HepG2 (cell line): Measurements from ENCODE around the gene ROPN1B. TPM values are rescaled to one million over a fixed set of nuclear protein-coding genes. Genes with fewer than 3 reads are reported as not detected.

Experiments used
- ATAC-seq: fragments of 200-7000 bp; cut with Tn5 transposase; 3 replicates; pipeline ENCODE4 v1.9.1; 2020; ENCODE audit warnings: mild to moderate bottlenecking, moderate library complexity
- BruUV-seq: library from RNA; stranded (reverse); fragments of 400-500 nt; replicated peaks from 2 replicates; lab custom pipeline; 2021; lab: Mats Ljungman, UMichigan
- CTCF ChIA-PET: fragments of 300-600 bp; formaldehyde crosslinking; extraction: SDS; loops from one replicate; lab custom pipeline; 2021; ENCODE audit warnings: low total read pairs, inconsistent platforms, low intra/inter-chr PET ratio; lab: Yijun Ruan, JAX
- POLR2A ChIA-PET: fragments of 350-600 bp; sonication (Branson Sonifier 250); formaldehyde crosslinking; loops from one replicate; lab custom pipeline; 2020; ENCODE audit warnings: antibody characterized with exemption, inconsistent platforms; lab: Yijun Ruan, JAX
- DNase-seq: peaks from one replicate; pipeline ENCODE4 v3.0.0-alpha.2; 2015; ENCODE audit warnings: low spot score
- FAIRE-seq: peaks from 3 replicates; lab custom pipeline; 2011; peaks lifted over from hg19 to GRCh38; lab: Jason Lieb, UNC
- H2AFZ ChIP-seq: one replicate; pipeline ENCODE4 v1.6.1; 2011; ENCODE audit warnings: low read length, inconsistent platforms
- H3K27ac ChIP-seq: fragments of 300-600 bp; 3 replicates; pipeline ENCODE4 v1.8.0; 2011; ENCODE audit warnings: mixed run types, mild to moderate bottlenecking, mixed read lengths, low read length, inconsistent platforms; ENCODE audit not compliant: insufficient read depth; ENCODE audit errors: extremely low read length
- H3K27me3 ChIP-seq, 2 experiments: fragments of 200-600 bp in 1 of 2; 2 replicates in 1 of 2; 3 replicates in 1 of 2; pipeline versions ENCODE4 v1.6.0 to v1.8.0; 2011; ENCODE audit warnings: low read length in 2 of 2, mild to moderate bottlenecking in 2 of 2, moderate library complexity in 2 of 2, inconsistent platforms in 1 of 2; ENCODE audit not compliant: insufficient read depth in 2 of 2, control insufficient read depth in 1 of 2
- H3K36me3 ChIP-seq, 2 experiments: fragments of 200-600 bp in 1 of 2; replicated peaks in 1 of 2; 2 replicates in 1 of 2; 3 replicates in 1 of 2; pipeline versions ENCODE4 v1.5.1 to v1.8.0; 2011; ENCODE audit warnings: low read length in 2 of 2, inconsistent platforms in 1 of 2; ENCODE audit not compliant: insufficient read depth in 2 of 2, control insufficient read depth in 1 of 2
- H3K4me1 ChIP-seq: 2 replicates; pipeline ENCODE4 v1.5.1; 2012; ENCODE audit warnings: low read length, inconsistent platforms; ENCODE audit not compliant: insufficient read depth
- H3K4me2 ChIP-seq: 2 replicates; pipeline ENCODE4 v1.6.0; 2011; ENCODE audit warnings: low read depth, low read length, inconsistent platforms
- H3K4me3 ChIP-seq, 3 experiments: fragments of 200-600 bp in 1 of 3; sonication (generic), shearing (Covaris generic) in 1 of 3; replicated peaks in 1 of 3; 2 replicates each; pipeline ENCODE4 v1.5.1; 2011 to 2016; ENCODE audit warnings: low read length in 3 of 3, inconsistent platforms in 2 of 3, low read depth in 2 of 3, mild to moderate bottlenecking in 2 of 3, control low read depth in 1 of 3, mixed read lengths in 1 of 3; ENCODE audit not compliant: insufficient read depth in 1 of 3
- H3K79me2 ChIP-seq: one replicate; pipeline ENCODE4 v1.6.1; 2011; ENCODE audit warnings: low read length, inconsistent platforms; ENCODE audit not compliant: insufficient read depth
- H3K9ac ChIP-seq: 2 replicates; pipeline ENCODE4 v1.6.0; 2011; ENCODE audit warnings: mild to moderate bottlenecking, low read depth, low read length, inconsistent platforms; ENCODE audit not compliant: insufficient read depth
- H3K9me3 ChIP-seq: 2 replicates; pipeline ENCODE4 v1.5.1; 2012; ENCODE audit warnings: mild to moderate bottlenecking, low read length
- H4K20me1 ChIP-seq: 2 replicates; pipeline ENCODE4 v1.6.0; 2011; ENCODE audit warnings: inconsistent platforms, mild to moderate bottlenecking, low read length, moderate library complexity; ENCODE audit not compliant: insufficient read depth
- ARNTL ChIP-seq: sonication (generic); formaldehyde crosslinking; IDR thresholded peaks from 2 replicates; pipeline ENCODE4 v1.4.0; 2020; ENCODE audit warnings: mild to moderate bottlenecking, missing genetic modification reagents
- ATF7-NPFF ChIP-seq: sonication (generic); formaldehyde crosslinking; IDR thresholded peaks from 2 replicates; pipeline ENCODE4 v1.8.1; 2023; ENCODE audit warnings: mild to moderate bottlenecking, low read depth, missing genetic modification reagents, moderate library complexity
- CREM ChIP-seq, 2 experiments: sonication (generic) in 1 of 2; formaldehyde crosslinking in 1 of 2; IDR thresholded peaks; 2 replicates each; pipeline versions ENCODE4 v1.4.0 to v1.6.1; 2016 to 2020; ENCODE audit warnings: antibody characterized with exemption in 1 of 2, mild to moderate bottlenecking in 1 of 2, missing genetic modification reagents in 1 of 2
- ELF1 ChIP-seq: sonication (generic); formaldehyde crosslinking; IDR thresholded peaks from 2 replicates; pipeline ENCODE4 v1.4.0; 2020; ENCODE audit warnings: missing genetic modification reagents
- KDM1A ChIP-seq: IDR thresholded peaks from 2 replicates; pipeline ENCODE4 v1.6.1; 2016; ENCODE audit warnings: missing compliant biosample characterization
- SRY ChIP-seq: sonication (generic); formaldehyde crosslinking; IDR thresholded peaks from 2 replicates; pipeline ENCODE4 v1.8.0; 2022; ENCODE audit warnings: mild to moderate bottlenecking, missing genetic modification reagents
- ZNF143 ChIP-seq: sonication (generic); formaldehyde crosslinking; IDR thresholded peaks from 2 replicates; pipeline ENCODE4 v1.4.0; 2020; ENCODE audit warnings: missing genetic modification reagents
- ZNF569 ChIP-seq: sonication (generic); formaldehyde crosslinking; IDR thresholded peaks from 2 replicates; pipeline ENCODE4 v1.5.0; 2020; ENCODE audit warnings: mild to moderate bottlenecking, missing genetic modification reagents, moderate library complexity, borderline replicate concordance
- ZNF766 ChIP-seq: sonication (generic); formaldehyde crosslinking; IDR thresholded peaks from 2 replicates; pipeline ENCODE4 v1.5.0; 2020; ENCODE audit warnings: missing genetic modification reagents, borderline replicate concordance
- WGBS: methylation state at CpG from one replicate; pipeline ENCODE4 v1.1.6; 2017; ENCODE audit warnings: low lambda C conversion rate; 5-methylcytosine and 5-hydroxymethylcytosine counted together
- in situ Hi-C: cut with HindIII; loops from 2 replicates; pipeline ENCODE4 v1.10.0; 2017; ENCODE audit warnings: low pct_unique_long_range_greater_than_20kb; ENCODE audit not compliant: extremely low pct_ligation_motif_present
- intact Hi-C: fragments of 100-400 bp; cut with micrococcal nuclease; formaldehyde crosslinking; loops from one replicate; pipeline ENCODE4 v1.10.0; 2022; ENCODE audit not compliant: unreplicated experiment
- polyA plus RNA-seq, 8 experiments: library from polyadenylated mRNA; depleted of rRNA in 3 of 8; stranded (reverse) in 7 of 8; unstranded in 1 of 8; fragments of >200 nt; fragmentation: Illumina TruSeq in 4 of 8; extraction: Trizol in 4 of 8; gene quantifications; 2 replicates each; pipeline versions ENCODE4 v1.2.1 to v1.2.3, GENCODE V29; 2011 to 2016; ENCODE audit warnings: low read depth in 4 of 8, missing spikeins in 1 of 8, mixed read lengths in 1 of 8; ENCODE audit not compliant: insufficient read depth in 1 of 8
- total RNA-seq, 5 experiments: library from RNA; depleted of rRNA; stranded (reverse); fragments of >200 nt; fragmentation: Illumina TruSeq; extraction: Trizol; gene quantifications; 2 replicates each; pipeline ENCODE4 v1.2.3, GENCODE V29; 2016; ENCODE audit warnings: low read depth in 1 of 5
- TF ChIP-seq, protein P1 (sequence below): sonication (generic); formaldehyde crosslinking; IDR thresholded peaks from 2 replicates; pipeline ENCODE4 v1.8.0; 2022; ENCODE audit warnings: mild to moderate bottlenecking, missing genetic modification reagents, moderate library complexity
- TF ChIP-seq, protein P2 (sequence below): sonication (generic); formaldehyde crosslinking; IDR thresholded peaks from 2 replicates; pipeline ENCODE4 v1.8.0; 2022; ENCODE audit warnings: low read depth, missing genetic modification reagents
- TF ChIP-seq, protein P3 (sequence below), 2 experiments: fragments of 450-650 bp in 1 of 2; sonication (generic) in 1 of 2; formaldehyde crosslinking; IDR thresholded peaks; 2 replicates each; pipeline versions ENCODE4 v1.5.0 to v1.8.0; 2020 to 2022; ENCODE audit warnings: mild to moderate bottlenecking in 1 of 2, missing genetic modification reagents in 1 of 2

The ROPN1B gene
- total and polyA plus RNA-seq, 2 of the 13 experiments (the other 11 are each of a cell fraction or from before 2014, with no cell fraction given) = not detected

DNA sequence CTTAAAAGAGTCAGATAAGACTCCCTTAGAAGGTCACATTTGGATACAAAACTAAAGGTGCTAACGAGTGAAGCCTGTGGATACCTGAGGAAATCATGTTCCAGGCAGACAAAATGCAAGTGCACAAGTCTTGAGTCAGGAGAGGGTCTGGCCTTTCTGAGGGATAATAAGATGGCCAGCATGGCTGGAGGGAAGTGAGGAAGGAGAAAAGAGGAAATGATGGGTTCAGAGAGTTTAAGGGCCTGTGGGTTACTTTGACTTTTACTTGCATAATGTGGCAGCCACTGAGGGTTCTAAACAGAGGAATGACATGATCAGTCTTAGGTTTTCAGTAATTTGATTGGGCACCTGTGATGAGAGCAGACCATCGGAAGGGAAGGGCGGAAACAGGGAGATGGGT lies 3.5 kb upstream of the ROPN1B start:
- ATAC-seq (no peak), FAIRE-seq (no peak)
- no peaks in the 10 kb centered on the region for H3K9me3 ChIP-seq
- H3K9ac ChIP-seq = no peak overlapping the region
- POLR2A ChIA-PET = no interaction called here
- H3K36me3 ChIP-seq = no peaks in the 10 kb centered on the region
- in situ Hi-C loops = no loop called here
- H3K79me2 ChIP-seq = no peaks in the 10 kb centered on the region
- no peak overlapping the region for H3K4me2 ChIP-seq
- TF ChIP-seq ELF1 (CRISPR knock-in tag) = no peak
- no peak for TF ChIP-seq SRY (CRISPR knock-in tag)
- TF ChIP-seq ATF7-NPFF (CRISPR knock-in tag) = no peak
- no peak for TF ChIP-seq ARNTL (CRISPR knock-in tag)
- TF ChIP-seq ZNF766 (CRISPR knock-in tag) = no peak
- TF ChIP-seq, protein P1, sequence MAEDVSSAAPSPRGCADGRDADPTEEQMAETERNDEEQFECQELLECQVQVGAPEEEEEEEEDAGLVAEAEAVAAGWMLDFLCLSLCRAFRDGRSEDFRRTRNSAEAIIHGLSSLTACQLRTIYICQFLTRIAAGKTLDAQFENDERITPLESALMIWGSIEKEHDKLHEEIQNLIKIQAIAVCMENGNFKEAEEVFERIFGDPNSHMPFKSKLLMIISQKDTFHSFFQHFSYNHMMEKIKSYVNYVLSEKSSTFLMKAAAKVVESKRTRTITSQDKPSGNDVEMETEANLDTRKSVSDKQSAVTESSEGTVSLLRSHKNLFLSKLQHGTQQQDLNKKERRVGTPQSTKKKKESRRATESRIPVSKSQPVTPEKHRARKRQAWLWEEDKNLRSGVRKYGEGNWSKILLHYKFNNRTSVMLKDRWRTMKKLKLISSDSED = no peak
- TF ChIP-seq, protein P2, sequence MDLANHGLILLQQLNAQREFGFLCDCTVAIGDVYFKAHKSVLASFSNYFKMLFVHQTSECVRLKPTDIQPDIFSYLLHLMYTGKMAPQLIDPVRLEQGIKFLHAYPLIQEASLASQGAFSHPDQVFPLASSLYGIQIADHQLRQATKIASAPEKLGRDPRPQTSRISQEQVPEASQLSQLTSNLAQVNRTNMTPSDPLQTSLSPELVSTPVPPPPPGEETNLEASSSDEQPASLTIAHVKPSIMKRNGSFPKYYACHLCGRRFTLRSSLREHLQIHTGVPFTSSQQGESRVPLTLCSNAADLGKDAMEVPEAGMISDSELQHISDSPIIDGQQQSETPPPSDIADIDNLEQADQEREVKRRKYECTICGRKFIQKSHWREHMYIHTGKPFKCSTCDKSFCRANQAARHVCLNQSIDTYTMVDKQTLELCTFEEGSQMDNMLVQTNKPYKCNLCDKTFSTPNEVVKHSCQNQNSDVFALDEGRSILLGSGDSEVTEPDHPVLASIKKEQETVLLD (CRISPR knock-in tag) = no peak
- no peak for TF ChIP-seq CREM (IDR thresholded peaks at IDR 0.05)
- no peak for TF ChIP-seq CREM (CRISPR knock-in tag; IDR thresholded peaks at IDR 0.05)
- no peak for TF ChIP-seq KDM1A (CRISPR knock-in tag)
- TF ChIP-seq, protein P3, sequence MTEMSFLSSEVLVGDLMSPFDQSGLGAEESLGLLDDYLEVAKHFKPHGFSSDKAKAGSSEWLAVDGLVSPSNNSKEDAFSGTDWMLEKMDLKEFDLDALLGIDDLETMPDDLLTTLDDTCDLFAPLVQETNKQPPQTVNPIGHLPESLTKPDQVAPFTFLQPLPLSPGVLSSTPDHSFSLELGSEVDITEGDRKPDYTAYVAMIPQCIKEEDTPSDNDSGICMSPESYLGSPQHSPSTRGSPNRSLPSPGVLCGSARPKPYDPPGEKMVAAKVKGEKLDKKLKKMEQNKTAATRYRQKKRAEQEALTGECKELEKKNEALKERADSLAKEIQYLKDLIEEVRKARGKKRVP (CRISPR knock-in tag; IDR thresholded peaks at IDR 0.05) = no peak
- no peak for TF ChIP-seq ZNF569 (CRISPR knock-in tag)
- no peak for TF ChIP-seq ZNF143 (CRISPR knock-in tag)
- TF ChIP-seq, all 625 proteins: peak for 0
- Histone ChIP-seq H3K4me3 (no peak overlapping the region), H3K27ac (no peak overlapping the region), H3K4me1 (no peaks in the 10 kb centered on the region), H3K27me3 (peaks cover 0 to 4% of the 10 kb centered on the region in 2 experiments; a peak in 1 of 5 replicates), H2AFZ (no peak overlapping the region), H4K20me1 (no peaks in the 10 kb centered on the region)
- CTCF ChIA-PET = no interaction called here
- intact Hi-C loops = no loop called here
- WGBS = 57% methylated on average over 3 of the region's 3 CpGs
- no peak for DNase-seq
- BruUV-seq = no TSS peak
